HG02588 (cell line): Measurements from ENCODE around the gene TP53I3.
"Not testable (repeated sequence)": the region's sequence is repeated elsewhere in the genome, so short reads cannot be mapped to it uniquely, and the experiment has no call there.

ENCODE experiments used
- ATAC-seq: cut with Tn5 transposase; IDR thresholded peaks from one replicate; pipeline ENCODE4 v1.9.1; 2021; ENCODE audit warnings: mild to moderate bottlenecking, moderate library complexity; ENCODE audit not compliant: unreplicated experiment

The TP53I3 gene

DNA sequence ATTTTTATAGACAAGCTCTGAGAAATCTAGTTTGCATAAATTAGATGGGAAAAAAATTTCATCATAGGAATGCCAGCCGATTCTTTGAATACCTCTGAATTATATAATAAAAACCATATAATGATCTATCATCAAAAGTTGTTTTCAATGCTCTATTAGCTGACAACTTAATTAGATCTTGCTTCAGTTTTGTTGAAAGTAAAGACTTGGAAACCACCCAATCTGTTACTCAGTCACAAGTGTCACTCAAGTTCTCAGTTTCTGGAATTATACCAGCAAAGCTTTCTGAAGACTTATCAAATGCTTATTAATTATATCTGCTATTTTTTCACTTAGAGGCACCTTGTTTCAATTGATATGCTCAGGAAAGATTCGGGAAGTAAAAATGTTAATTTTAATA is 17.4 kb upstream of the TP53I3 start:
- no peak for ATAC-seq

DNA sequence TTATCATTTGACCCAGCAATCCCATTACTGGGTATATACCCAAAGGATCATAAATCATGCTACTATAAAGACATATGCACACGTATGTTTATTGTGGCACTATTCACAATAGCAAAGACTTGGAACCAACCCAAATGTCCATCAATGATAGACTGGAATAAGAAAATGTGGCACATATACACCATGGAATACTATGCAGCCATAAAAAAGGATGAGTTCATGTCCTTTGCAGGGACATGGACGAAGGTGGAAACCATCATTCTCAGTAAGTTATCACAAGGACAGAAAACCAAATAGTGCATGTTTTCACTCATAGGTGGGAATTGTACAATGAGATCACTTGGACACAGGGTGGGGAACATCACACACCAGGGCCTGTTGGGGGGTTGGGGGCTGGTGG is 16.1 kb upstream of the TP53I3 start:
- not testable (repeated sequence) for ATAC-seq

- not testable (repeated sequence) for ATAC-seq
These were observed 10.6 kb upstream of the TP53I3 start for GRCh38 chr2:24095171-24095677.

DNA sequence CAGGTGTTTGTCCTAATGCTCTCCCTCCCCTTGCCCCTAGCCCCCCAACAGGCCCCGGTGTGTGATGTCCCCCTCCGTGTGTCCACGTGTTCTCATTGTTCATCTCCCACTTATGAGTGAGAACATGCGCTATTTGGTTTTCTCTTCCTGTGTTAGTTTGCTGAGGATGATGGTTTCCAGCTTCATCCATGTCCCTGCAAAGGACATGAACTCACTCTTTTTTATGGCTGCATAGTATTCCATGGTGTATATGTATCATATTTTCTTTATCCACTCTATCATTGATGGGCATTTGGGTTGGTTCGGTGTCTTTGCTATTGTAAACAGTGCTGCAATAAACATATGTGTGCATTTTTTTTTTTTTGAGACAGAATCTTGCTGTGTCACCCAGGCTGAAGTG is 8.6 kb upstream of the TP53I3 start:
- not testable (repeated sequence) for ATAC-seq

GRCh38 chr2:24088821-24089359 is 4.3 kb upstream of the TP53I3 start:
- ATAC-seq, result no peak

DNA sequence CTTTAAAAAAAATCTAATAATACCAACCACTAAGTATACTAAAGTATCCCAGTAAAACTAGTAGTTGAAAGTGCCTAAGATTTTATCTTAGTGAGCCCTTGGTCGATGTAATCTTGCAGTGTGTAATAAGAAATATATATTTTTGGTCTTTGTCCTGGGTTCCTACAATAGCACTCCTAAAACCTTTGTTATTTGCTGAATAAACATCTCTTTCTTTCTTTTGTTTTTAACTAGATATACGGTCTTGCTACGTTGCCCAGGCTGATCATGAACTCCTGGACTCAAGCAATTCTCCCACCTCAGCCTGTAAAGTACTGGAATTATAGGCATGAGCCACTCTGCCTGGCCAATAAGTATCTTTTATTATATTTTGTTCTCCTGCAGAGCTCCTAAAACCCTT is 2.4 kb upstream of the TP53I3 start:
- no peak for ATAC-seq

DNA sequence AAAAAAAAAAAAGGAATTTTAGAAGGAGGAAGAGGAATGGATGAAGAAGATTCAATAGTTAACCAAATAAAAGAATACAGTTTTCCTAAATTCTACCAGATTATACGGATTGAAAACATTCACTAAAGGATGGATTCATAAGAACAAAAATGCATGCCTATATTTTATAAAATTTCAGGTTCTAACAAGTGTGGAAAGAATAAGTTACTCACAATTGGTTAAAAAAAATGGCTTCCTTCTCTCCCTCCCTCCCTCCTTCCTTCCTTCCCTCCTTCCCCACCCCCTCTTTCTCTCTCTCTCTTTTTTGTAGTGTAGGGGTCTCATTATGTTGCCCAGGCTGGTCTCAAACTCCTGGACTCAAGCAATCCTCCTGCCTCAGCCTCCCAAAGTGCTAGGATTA is 1.6 kb upstream of the TP53I3 start:
- no peak for ATAC-seq

- no peak for ATAC-seq
These were observed 511 bp upstream of the TP53I3 start for GRCh38 chr2:24085200-24085489.

- ATAC-seq, result peak; percentile 81
These were observed 858 bp downstream of the TP53I3 start for GRCh38 chr2:24083567-24084385.

- ATAC-seq, result no peak
These were observed 1.7 kb downstream of the TP53I3 start for GRCh38 chr2:24082787-24083566.

DNA sequence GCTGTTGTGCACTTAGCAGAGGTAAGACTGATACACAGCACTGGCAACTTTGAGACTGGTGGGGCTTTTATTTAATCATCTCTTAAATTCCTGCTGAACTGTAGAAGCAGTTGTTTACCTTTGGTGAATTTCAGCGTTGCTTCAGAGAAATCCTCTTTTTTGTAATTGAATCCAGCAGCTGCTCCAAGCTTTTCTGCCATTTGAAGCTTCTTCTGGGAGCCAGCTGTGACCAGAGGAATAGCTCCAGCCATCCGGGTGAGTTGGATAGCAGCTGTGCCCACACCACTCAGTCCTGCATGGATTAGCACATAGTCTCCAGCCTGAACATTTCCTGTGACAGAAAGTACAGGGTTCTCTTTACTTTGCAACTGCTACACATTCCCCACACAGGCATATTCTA is 3.9 kb downstream of the TP53I3 start:
- ATAC-seq, result no peak

DNA sequence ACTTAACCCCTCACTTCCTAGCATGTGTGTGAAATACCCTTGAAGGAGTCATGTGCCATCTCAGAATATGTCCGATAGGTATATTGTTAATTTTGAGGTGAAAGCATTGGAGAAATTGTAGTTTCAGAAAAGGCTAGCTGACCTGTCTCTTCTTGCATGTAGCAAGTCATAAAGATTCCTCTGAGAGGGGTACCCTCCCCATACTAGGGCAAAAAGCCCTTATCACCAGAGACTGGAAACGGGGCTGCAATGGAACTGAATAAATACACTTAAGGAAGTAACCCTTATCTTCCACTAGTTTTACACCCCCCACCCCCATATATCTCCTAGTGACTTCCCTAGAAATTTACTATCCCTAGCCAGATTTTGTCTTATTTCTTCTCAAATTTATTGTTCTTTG is 6.8 kb downstream of the TP53I3 start:
- no peak for ATAC-seq

GRCh38 chr2:24077535-24077877 is 7.1 kb downstream of the TP53I3 start:
- ATAC-seq, result no peak

- peak; percentile 14 for ATAC-seq
These were observed 7.6 kb downstream of the TP53I3 start for GRCh38 chr2:24076849-24077534.

DNA sequence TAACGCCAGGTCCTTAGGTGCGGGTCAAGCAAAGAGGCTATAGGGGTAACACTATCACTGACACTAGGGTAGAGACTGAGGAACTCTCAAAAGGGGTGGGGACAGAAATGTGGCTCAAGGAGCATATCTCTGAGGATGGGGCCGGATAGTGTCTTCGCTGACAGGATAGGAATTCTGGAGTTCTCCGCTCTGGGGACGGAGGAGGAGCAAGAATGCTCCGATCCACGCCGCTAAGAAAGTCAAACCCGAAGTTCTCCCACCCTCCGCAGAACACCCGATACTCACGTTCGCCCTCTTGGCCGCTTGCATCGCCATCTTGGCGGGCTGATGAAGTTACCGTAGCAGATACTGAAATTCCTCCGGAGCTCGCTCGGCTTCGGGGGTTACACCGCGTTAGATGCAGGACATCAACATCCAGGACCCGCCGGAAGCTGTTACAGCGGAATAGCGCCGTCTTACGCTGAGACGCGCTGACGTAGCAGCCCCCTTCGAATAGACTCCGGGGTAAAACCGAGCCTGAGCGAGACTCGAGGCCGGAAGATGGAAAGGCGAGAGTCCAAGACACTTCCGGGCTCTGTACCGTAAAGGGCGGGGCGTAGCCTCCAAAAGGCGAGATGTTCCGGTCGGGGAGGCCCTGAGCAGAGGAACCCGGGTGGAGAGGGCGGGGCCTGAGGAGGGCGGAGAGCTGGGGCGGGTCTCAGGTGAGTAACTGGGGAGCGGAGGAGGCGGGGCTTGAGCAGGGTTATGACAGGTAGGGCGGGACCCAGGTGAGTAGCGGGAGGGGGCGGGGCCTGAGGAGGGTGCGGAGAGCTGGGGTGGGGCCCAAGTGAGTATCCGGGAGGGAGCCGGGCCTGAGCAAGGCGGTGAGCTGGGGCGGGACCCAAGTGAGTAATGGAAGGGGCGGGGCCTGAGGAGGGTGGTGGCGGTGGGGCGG is 8.5 kb downstream of the TP53I3 start, which contains the start of gene SF3B6:
Gene SF3B6 (minus strand): TSS at position 412 of the 934 bp plus-strand sequence. CDS start 97 bp downstream, at position 315.
- ATAC-seq, result peak; percentile 92

GRCh38 chr2:24075259-24075658 is 9.4 kb downstream of the TP53I3 start:
- no peak for ATAC-seq

DNA sequence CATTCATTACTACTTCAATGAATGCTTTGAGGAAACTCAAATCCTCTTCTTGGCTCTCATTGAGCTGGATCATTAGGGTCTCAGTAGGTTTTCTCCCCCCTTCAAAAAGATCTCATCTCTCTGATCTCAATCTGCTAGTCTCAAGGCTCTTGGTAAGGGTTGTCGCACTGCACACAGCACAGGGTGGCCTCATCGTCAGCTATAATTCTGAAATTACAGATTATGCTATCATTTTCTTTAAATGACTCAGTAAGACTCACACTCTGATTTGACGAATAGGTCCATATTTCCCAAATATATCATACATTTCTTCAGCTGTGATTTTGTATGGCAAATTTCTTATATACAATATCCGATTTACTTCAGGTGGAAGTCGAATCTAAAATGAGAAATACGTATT is 10.8 kb downstream of the TP53I3 start:
- no peak for ATAC-seq

DNA sequence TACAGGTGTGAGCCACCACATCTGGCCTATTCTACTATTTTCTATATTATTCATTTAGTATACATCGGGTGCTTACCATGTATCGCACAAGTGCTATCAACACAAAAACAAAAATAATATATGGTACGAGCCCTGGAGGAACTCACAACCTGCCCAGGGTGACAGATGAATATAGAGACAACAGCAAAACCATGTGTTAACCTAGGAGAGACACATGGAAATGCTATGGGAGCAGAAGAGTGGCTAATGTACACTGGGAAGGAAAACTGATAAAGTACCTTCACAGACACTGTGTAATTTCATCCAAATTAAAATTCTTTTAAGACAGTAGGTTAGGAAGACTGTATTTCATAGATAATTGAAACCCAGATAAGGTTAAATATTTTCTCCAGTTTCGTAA is 12.4 kb downstream of the TP53I3 start:
- ATAC-seq, result no peak

- no peak for ATAC-seq
These were observed 19.3 kb downstream of the TP53I3 start for GRCh38 chr2:24065341-24065740.

GRCh38 chr2:24058564-24059271 is 25.9 kb downstream of the TP53I3 start:
- ATAC-seq, result no peak
